HCT116 (cell line): ENCODE data around the gene PSMA8.

Experiments used
- YY1 ChIP-seq: IDR thresholded peaks from 2 replicates; pipeline ENCODE4 v1.6.1; 2011; ENCODE audit warnings: low read length, low read depth, moderate library complexity, mild to moderate bottlenecking; ENCODE audit not compliant: insufficient replicate concordance; ENCODE audit errors: extremely low read depth
- TF ChIP-seq, protein P1 (sequence below), 3 experiments: fragments of 200-600 bp in 1 of 3; sonication (generic) in 1 of 3; IDR thresholded peaks in 2 of 3; conservative IDR thresholded peaks in 1 of 3; 2 replicates each; pipeline ENCODE4 v1.5.1; 2012 to 2017; ENCODE audit warnings: low read depth in 2 of 3, low read length in 2 of 3, antibody characterized with exemption in 1 of 3, borderline replicate concordance in 1 of 3, control low read depth in 1 of 3, mild to moderate bottlenecking in 1 of 3, mixed read lengths in 1 of 3, mixed run types in 1 of 3, moderate library complexity in 1 of 3; ENCODE audit not compliant: insufficient read depth in 1 of 3

DNA sequence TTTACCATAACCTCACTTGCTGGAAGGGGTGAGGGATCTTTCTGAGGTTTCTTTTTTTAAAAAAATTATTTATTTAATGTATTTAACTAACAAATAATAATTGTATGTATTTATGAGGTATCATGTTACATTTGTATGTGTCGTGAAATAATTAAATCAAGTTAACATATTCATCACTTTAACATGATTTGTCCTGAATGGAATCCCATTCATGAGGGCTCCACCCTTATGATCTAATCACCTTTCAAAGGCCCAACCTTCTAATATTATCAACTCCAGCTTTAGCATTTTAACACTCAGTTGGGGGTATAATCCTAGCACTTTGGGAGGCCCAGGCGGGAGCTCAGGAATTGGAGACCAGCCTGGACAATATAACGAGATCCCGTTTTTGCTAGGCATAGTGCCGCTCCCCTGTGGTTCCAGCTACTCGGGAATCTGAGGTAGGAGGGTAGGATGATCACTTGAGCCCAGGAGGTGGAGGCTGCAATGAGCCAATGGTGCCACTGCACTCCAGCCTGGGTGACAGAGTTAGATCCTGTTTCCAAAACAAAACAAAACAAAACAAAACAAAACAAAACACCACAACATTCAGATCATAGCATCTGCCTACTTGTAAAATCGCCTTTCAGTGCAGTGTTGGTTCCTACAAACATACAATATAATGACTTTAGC, 91.5 kb downstream of the PSMA8 start:
- TF ChIP-seq, protein P1, sequence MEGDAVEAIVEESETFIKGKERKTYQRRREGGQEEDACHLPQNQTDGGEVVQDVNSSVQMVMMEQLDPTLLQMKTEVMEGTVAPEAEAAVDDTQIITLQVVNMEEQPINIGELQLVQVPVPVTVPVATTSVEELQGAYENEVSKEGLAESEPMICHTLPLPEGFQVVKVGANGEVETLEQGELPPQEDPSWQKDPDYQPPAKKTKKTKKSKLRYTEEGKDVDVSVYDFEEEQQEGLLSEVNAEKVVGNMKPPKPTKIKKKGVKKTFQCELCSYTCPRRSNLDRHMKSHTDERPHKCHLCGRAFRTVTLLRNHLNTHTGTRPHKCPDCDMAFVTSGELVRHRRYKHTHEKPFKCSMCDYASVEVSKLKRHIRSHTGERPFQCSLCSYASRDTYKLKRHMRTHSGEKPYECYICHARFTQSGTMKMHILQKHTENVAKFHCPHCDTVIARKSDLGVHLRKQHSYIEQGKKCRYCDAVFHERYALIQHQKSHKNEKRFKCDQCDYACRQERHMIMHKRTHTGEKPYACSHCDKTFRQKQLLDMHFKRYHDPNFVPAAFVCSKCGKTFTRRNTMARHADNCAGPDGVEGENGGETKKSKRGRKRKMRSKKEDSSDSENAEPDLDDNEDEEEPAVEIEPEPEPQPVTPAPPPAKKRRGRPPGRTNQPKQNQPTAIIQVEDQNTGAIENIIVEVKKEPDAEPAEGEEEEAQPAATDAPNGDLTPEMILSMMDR (IDR thresholded peaks at IDR 0.05 in 2 of 3, conservative IDR thresholded peaks at IDR 0.05 in 1 of 3; ENCODE audit: borderline replicate concordance in 1 of 3, insufficient read depth in 1 of 3, low read depth in 2 of 3, low read length in 2 of 3) = no peak
- no peak for TF ChIP-seq YY1
